GM23338 (cell line): Measurements from ENCODE around the gene MEIOB. TPM values are rescaled to one million over a fixed set of nuclear protein-coding genes. Genes with fewer than 3 reads are reported as not detected.

Source experiments
- ATAC-seq: fragments of 200-7000 bp; cut with Tn5 transposase; 3 replicates; pipeline ENCODE4 v1.9.1; 2020
- DNase-seq: peaks from one replicate; pipeline ENCODE4 v3.0.0-alpha.2; 2015; ENCODE audit warnings: low spot score
- H2AFZ ChIP-seq: fragments of 200-600 bp; sonication (generic); 2 replicates; pipeline ENCODE4 v1.8.0; 2016; ENCODE audit warnings: antibody characterized with exemption, mild to moderate bottlenecking, moderate library complexity
- H3F3A ChIP-seq: fragments of 200-600 bp; sonication (generic); replicated peaks from 2 replicates; pipeline ENCODE4 v1.8.0; 2017; ENCODE audit warnings: antibody characterized with exemption, mixed run types, low read depth
- H3K27ac ChIP-seq: fragments of 200-600 bp; sonication (generic); 2 replicates; pipeline ENCODE4 v1.6.1; 2016; ENCODE audit warnings: low read depth
- H3K27me3 ChIP-seq: fragments of 200-600 bp; sonication (generic); 2 replicates; pipeline ENCODE4 v1.8.0; 2016; ENCODE audit warnings: mild to moderate bottlenecking, mixed run types, moderate library complexity; ENCODE audit not compliant: insufficient read depth
- H3K36me3 ChIP-seq: fragments of 200-600 bp; sonication (generic); 2 replicates; pipeline ENCODE4 v1.8.0; 2016; ENCODE audit warnings: mild to moderate bottlenecking; ENCODE audit not compliant: insufficient read depth
- H3K4me1 ChIP-seq: fragments of 200-600 bp; sonication (generic); 2 replicates; pipeline ENCODE4 v1.8.0; 2016; ENCODE audit warnings: mild to moderate bottlenecking, moderate library complexity; ENCODE audit not compliant: insufficient read depth
- H3K4me2 ChIP-seq: fragments of 200-600 bp; sonication (generic); 2 replicates; pipeline ENCODE4 v1.7.1; 2017; ENCODE audit warnings: mixed run types
- H3K4me3 ChIP-seq: fragments of 200-600 bp; sonication (generic); 2 replicates; pipeline ENCODE4 v1.6.1; 2016; ENCODE audit warnings: mixed run types
- H3K79me2 ChIP-seq: fragments of 200-600 bp; sonication (generic); replicated peaks from 2 replicates; pipeline ENCODE4 v1.8.0; 2017; ENCODE audit warnings: mild to moderate bottlenecking; ENCODE audit not compliant: insufficient read depth
- H3K9me2 ChIP-seq: fragments of 200-600 bp; sonication (generic); 2 replicates; pipeline ENCODE4 v1.8.0; 2017; ENCODE audit not compliant: insufficient read depth
- H4K20me1 ChIP-seq: fragments of 200-600 bp; sonication (generic); replicated peaks from 2 replicates; pipeline ENCODE4 v1.8.0; 2017; ENCODE audit warnings: mild to moderate bottlenecking; ENCODE audit not compliant: insufficient read depth
- H3K27ac Mint-ChIP-seq: 2 replicates; pipeline ENCODE4 v1.8.0; 2020; ENCODE audit warnings: inconsistent platforms, mild to moderate bottlenecking, moderate library complexity, mixed read lengths
- H3K27me3 Mint-ChIP-seq: 3 replicates; pipeline ENCODE4 v1.8.0; 2022; ENCODE audit warnings: low read depth, mild to moderate bottlenecking, moderate library complexity, mixed read lengths, inconsistent platforms; ENCODE audit not compliant: insufficient read depth, poor library complexity
- H3K36me3 Mint-ChIP-seq: 3 replicates; pipeline ENCODE4 v1.8.0; 2021; ENCODE audit warnings: low read depth, mild to moderate bottlenecking, inconsistent platforms, moderate library complexity, mixed read lengths
- H3K4me1 Mint-ChIP-seq: 3 replicates; pipeline ENCODE4 v1.8.0; 2020; ENCODE audit warnings: mild to moderate bottlenecking, inconsistent platforms, mixed read lengths
- H3K4me3 Mint-ChIP-seq: 3 replicates; pipeline ENCODE4 v1.8.0; 2021; ENCODE audit warnings: moderate library complexity, mild to moderate bottlenecking, inconsistent platforms, mixed read lengths
- H3K9me3 Mint-ChIP-seq: 3 replicates; pipeline ENCODE4 v1.8.0; 2020; ENCODE audit warnings: moderate library complexity, mild to moderate bottlenecking, inconsistent platforms, mixed read lengths
- CREB1 ChIP-seq: fragments of 250-450 bp; sonication (Bioruptor Pico); IDR thresholded peaks from 2 replicates; pipeline ENCODE4 v1.5.0; 2020; ENCODE audit warnings: low read depth, mild to moderate bottlenecking, moderate library complexity
- EZH2 ChIP-seq: fragments of 200-600 bp; sonication (generic); IDR thresholded peaks from one replicate; pipeline ENCODE4 v1.8.0; 2017; ENCODE audit warnings: antibody characterized with exemption, mild to moderate bottlenecking, low read depth; ENCODE audit not compliant: unreplicated experiment
- EZH2phosphoT487 ChIP-seq: fragments of 200-600 bp; sonication (generic); IDR thresholded peaks from one replicate; pipeline ENCODE4 v1.8.1; 2018; ENCODE audit warnings: antibody characterized with exemption; ENCODE audit not compliant: unreplicated experiment
- JUNB ChIP-seq: IDR thresholded peaks from one replicate; pipeline ENCODE4 v1.6.1; 2016; ENCODE audit warnings: antibody characterized with exemption; ENCODE audit not compliant: unreplicated experiment
- NANOG ChIP-seq: IDR thresholded peaks from 2 replicates; pipeline ENCODE4 v1.6.1; 2016; ENCODE audit warnings: antibody characterized with exemption, borderline replicate concordance
- POLR2AphosphoS5 ChIP-seq: IDR thresholded peaks from 2 replicates; pipeline ENCODE4 v1.6.1; 2016; ENCODE audit warnings: antibody characterized with exemption, low read depth
- STAT1 ChIP-seq: IDR thresholded peaks from one replicate; pipeline ENCODE4 v1.6.1; 2016; ENCODE audit warnings: antibody characterized with exemption; ENCODE audit not compliant: unreplicated experiment
- ZNF114 ChIP-seq: fragments of 250-450 bp; sonication (Bioruptor Pico); IDR thresholded peaks from 2 replicates; pipeline ENCODE4 v1.5.0; 2020; ENCODE audit warnings: mild to moderate bottlenecking, moderate library complexity
- ZNF331 ChIP-seq: fragments of 250-450 bp; sonication (Bioruptor Pico); IDR thresholded peaks from 2 replicates; pipeline ENCODE4 v1.5.0; 2020; ENCODE audit warnings: low read depth, mild to moderate bottlenecking, moderate library complexity
- polyA plus RNA-seq: library from polyadenylated mRNA; unstranded; fragments of >200 nt; fragmentation: Nextera tagmentation; extraction: Ambion mirVana; gene quantifications from 2 replicates; pipeline ENCODE4 v1.2.1, GENCODE V29; 2016
- total RNA-seq: library from RNA; depleted of rRNA; stranded (reverse); fragments of >200 nt; shearing (Covaris generic); gene quantifications from 2 replicates; pipeline ENCODE4 v1.2.3, GENCODE V29; 2014
- TF ChIP-seq, protein P1 (sequence below): IDR thresholded peaks from 2 replicates; pipeline ENCODE4 v1.6.1; 2016; ENCODE audit warnings: antibody characterized with exemption
- TF ChIP-seq, protein P2 (sequence below), 2 experiments: fragments of 200-600 bp in 1 of 2; sonication (generic) in 1 of 2; conservative IDR thresholded peaks; 2 replicates each; pipeline versions ENCODE4 v1.5.1 to v1.6.1; 2016 to 2017; ENCODE audit warnings: antibody characterized with exemption in 2 of 2, low read depth in 2 of 2, mild to moderate bottlenecking in 2 of 2, moderate library complexity in 1 of 2
- TF ChIP-seq, protein P3 (sequence below): IDR thresholded peaks from one replicate; pipeline ENCODE4 v1.6.1; 2018; ENCODE audit warnings: antibody characterized with exemption; ENCODE audit not compliant: unreplicated experiment

The MEIOB gene
- total and polyA plus RNA-seq, 2 experiments from 2014 or later, result 7.3 to 8.7 TPM

DNA sequence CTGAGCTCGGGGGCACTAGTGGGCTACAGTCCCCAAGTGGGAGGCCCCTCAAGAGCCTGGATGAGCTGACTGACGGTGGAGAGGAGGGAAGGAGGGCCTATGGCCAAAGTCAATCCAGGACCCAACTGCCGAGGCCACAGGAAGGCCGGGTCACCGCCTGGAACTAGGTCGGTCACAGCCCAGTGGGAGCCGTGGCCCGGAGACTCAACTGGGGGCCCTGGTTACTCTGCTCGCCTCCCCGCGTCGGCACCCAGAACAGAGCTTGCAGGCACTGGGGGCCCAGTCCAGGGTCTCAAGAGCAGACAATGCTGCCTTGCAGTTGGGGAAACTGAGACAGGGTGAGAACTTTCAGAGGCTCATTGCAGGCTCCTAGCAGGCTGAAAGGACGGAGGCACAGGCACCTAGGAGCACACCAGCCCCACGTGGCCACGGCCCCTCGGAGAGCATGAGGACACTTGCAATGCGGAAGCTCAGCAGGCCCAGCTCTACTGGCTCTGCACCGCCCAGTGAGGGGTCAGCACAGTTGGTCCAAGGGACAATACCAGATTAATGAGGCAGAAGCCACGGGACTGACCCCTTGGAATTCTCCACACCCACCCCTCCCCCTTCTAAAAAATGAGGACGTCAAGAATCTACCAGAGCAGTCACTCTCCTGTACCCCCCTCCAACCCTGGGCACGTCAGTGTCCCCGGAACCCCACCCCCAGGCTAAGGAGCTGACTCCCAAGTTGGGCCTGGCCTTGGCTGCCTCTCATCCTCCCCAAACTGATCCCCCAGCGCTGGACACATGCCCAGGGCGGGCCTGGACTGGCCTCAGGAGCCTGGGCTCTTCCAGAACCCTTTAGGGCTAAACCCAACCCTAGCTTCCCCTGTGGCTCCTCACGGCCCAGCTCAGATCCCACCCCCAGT lies 44.0 kb upstream of the MEIOB start (continued):
- TF ChIP-seq, protein P1, sequence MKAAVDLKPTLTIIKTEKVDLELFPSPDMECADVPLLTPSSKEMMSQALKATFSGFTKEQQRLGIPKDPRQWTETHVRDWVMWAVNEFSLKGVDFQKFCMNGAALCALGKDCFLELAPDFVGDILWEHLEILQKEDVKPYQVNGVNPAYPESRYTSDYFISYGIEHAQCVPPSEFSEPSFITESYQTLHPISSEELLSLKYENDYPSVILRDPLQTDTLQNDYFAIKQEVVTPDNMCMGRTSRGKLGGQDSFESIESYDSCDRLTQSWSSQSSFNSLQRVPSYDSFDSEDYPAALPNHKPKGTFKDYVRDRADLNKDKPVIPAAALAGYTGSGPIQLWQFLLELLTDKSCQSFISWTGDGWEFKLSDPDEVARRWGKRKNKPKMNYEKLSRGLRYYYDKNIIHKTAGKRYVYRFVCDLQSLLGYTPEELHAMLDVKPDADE, result no peak
- TF ChIP-seq ZNF331 (CRISPR knock-in tag) (no peak), EZH2phosphoT487 (no peak), CREB1 (CRISPR knock-in tag) (no peak), POLR2AphosphoS5 (no peak), NANOG (no peak), EZH2 (no peak), JUNB (no peak)
- TF ChIP-seq, protein P2, sequence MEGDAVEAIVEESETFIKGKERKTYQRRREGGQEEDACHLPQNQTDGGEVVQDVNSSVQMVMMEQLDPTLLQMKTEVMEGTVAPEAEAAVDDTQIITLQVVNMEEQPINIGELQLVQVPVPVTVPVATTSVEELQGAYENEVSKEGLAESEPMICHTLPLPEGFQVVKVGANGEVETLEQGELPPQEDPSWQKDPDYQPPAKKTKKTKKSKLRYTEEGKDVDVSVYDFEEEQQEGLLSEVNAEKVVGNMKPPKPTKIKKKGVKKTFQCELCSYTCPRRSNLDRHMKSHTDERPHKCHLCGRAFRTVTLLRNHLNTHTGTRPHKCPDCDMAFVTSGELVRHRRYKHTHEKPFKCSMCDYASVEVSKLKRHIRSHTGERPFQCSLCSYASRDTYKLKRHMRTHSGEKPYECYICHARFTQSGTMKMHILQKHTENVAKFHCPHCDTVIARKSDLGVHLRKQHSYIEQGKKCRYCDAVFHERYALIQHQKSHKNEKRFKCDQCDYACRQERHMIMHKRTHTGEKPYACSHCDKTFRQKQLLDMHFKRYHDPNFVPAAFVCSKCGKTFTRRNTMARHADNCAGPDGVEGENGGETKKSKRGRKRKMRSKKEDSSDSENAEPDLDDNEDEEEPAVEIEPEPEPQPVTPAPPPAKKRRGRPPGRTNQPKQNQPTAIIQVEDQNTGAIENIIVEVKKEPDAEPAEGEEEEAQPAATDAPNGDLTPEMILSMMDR (conservative IDR thresholded peaks at IDR 0.05; ENCODE audit: low read depth in 2 of 2), result no peak
- TF ChIP-seq, protein P3, sequence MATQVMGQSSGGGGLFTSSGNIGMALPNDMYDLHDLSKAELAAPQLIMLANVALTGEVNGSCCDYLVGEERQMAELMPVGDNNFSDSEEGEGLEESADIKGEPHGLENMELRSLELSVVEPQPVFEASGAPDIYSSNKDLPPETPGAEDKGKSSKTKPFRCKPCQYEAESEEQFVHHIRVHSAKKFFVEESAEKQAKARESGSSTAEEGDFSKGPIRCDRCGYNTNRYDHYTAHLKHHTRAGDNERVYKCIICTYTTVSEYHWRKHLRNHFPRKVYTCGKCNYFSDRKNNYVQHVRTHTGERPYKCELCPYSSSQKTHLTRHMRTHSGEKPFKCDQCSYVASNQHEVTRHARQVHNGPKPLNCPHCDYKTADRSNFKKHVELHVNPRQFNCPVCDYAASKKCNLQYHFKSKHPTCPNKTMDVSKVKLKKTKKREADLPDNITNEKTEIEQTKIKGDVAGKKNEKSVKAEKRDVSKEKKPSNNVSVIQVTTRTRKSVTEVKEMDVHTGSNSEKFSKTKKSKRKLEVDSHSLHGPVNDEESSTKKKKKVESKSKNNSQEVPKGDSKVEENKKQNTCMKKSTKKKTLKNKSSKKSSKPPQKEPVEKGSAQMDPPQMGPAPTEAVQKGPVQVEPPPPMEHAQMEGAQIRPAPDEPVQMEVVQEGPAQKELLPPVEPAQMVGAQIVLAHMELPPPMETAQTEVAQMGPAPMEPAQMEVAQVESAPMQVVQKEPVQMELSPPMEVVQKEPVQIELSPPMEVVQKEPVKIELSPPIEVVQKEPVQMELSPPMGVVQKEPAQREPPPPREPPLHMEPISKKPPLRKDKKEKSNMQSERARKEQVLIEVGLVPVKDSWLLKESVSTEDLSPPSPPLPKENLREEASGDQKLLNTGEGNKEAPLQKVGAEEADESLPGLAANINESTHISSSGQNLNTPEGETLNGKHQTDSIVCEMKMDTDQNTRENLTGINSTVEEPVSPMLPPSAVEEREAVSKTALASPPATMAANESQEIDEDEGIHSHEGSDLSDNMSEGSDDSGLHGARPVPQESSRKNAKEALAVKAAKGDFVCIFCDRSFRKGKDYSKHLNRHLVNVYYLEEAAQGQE, result no peak

DNA sequence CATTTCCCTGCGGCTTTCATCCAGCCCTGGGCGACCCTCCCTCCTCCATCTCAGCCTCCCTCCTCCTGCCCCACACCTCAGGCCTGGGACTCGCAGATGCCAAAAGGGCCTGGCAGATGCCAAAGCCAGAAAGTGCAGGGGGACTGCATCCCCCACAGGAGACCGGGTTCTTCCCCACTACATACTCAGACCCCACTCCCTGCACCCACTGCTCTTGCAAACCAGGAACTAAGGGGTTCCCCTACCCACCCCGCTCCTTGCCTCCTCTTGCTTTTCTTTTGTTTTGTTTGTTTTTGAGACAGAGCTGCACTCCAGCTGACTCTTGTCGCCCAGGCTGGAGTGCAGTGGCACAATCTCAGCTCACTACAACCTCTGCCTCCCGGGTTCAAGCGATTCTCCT lies 43.0 kb upstream of the MEIOB start:
- Mint-ChIP-seq H3K27me3 (peaks cover 55% of the 10 kb centered on the region), H3K4me3 (no peak overlapping the region)
- TF ChIP-seq, protein P1, result no peak
- no peak for TF ChIP-seq POLR2AphosphoS5
- TF ChIP-seq, protein P2 (conservative IDR thresholded peaks at IDR 0.05; ENCODE audit: low read depth in 2 of 2), result no peak
- TF ChIP-seq EZH2phosphoT487, result no peak
- no peak for TF ChIP-seq JUNB
- TF ChIP-seq ZNF114 (CRISPR knock-in tag), result no peak
- no peak for TF ChIP-seq CREB1 (CRISPR knock-in tag)
- TF ChIP-seq ZNF331 (CRISPR knock-in tag), result no peak
- no peak for TF ChIP-seq NANOG
- TF ChIP-seq STAT1, result no peak

More for the DNA sequence above, 43.0 kb upstream of the MEIOB start:
- no peak overlapping the region for H2AFZ ChIP-seq
- Mint-ChIP-seq H3K4me1 (peaks cover 20% of the 10 kb centered on the region), H3K9me3 (no peaks in the 10 kb centered on the region), H3K36me3 (no peaks in the 10 kb centered on the region), H3K27ac (no peak overlapping the region)
- H3K27ac ChIP-seq, result no peak overlapping the region
- no peaks in the 10 kb centered on the region for H3K9me2 ChIP-seq
- ATAC-seq (no peak), DNase-seq (no peak)
- H4K20me1 ChIP-seq, result no peaks in the 10 kb centered on the region
- H3K79me2 ChIP-seq, result no peaks in the 10 kb centered on the region
- H3K4me3 ChIP-seq, result no peak overlapping the region
- no peaks in the 10 kb centered on the region for H3K36me3 ChIP-seq
- peaks cover 46% of the 10 kb centered on the region for H3K27me3 ChIP-seq
- H3K4me1 ChIP-seq, result peaks cover 18% of the 10 kb centered on the region; the same call in 1 of the 2 replicates
- H3K4me2 ChIP-seq, result no peak overlapping the region
- H3F3A ChIP-seq, result no peaks in the 10 kb centered on the region
